ENCODE results near the gene URB1.
"Not testable (repeated sequence)": the region's sequence is repeated elsewhere in the genome, so short reads cannot be mapped to it uniquely, and the experiment has no call there.

Gene URB1

DNA sequence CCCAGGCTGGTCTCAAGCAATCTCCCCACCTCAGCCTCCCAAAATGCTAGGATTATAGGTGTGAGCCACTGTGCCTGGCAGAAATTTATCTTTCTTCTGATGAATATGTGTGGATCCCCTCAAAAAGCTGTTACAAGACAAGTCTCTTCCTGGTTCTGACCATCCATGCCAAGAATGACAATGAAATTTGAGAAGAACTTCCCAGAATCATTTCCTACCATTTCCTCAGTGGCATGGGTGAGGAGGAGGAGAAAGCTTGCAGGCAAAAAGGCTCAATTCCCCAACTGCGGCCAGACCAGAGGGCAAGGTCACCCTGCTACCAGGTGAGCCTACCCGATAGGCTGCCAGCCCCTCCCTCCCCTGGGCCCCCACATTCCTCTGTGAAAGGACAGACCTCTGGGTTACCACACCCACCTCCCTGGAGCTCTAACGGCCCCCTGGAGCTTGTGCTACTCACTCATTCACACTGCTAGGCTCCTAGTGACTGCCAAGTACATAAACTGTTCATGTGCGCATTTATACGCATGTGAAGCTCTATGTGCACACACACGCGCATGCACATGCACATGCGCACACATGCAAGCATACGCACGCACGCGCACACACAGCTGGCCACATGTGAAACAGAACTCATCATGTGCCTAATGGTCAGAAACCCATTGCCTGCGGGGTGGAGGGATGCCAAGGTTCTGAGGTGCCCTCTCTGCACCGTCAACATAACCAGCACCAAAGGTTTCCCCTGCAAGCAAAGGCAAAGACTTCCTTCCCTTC lies 77.1 kb downstream of the URB1 start:
- no peak for DNase-seq

DNA sequence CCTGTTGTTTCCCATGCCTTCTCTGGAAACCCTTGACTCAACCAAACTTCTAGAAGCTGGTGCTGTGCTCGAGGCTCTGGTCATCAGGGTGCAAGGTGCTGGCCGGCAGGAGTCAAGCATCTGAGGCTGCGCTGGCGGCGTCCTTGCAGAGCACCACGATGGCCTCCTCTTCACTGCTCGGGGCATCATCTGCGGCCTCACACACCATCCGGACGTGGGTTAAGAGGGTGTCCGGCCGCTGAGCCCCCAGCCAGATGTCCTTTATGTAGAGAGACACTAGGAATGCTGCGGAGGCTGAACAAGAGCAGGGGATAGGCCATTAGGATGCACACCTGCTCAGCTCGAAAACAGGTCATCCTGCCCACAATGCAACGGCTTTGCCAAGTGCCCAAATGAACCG lies 78.0 kb downstream of the URB1 start:
- no peak for DNase-seq

DNA sequence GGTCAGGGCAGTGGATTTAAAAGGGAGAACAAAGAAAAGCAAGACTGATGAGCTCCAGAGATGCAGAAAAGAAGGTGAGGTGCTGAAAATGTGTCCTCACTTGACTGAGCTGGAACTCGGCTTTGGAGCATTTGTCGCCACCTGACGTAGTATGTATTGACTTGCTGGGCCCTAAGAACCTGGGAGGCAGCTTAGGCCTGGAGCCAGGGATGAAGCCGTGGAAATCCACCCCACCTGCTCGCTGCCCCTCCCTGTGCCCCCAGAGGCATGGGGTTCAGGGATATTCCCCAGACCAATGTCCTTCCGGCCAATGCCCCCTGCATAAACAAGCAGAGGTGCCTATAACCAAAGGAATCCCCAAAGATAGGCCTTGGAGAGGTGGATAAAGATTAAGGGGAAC lies 79.8 kb downstream of the URB1 start:
- no peak for DNase-seq

DNA sequence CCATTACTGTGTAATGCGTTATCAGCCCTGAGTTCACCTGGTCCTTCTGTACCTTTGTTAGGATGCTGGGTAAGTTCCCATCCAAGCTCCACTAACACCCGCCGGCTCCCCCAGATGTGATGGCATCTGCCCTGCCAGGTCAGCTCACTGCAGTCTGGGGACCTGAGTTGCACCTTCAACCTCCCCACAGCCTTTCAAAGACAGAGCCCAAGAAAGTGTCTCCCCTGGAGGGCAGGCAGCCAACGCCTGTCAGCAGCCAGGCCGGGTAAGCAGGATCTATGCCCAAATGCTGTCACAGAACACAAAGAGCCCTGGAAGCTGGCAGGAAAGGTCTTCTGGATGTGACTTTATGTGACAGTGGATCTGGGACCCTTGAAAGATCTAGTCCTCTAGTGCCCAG lies 80.5 kb downstream of the URB1 start:
- no peak for DNase-seq

DNA sequence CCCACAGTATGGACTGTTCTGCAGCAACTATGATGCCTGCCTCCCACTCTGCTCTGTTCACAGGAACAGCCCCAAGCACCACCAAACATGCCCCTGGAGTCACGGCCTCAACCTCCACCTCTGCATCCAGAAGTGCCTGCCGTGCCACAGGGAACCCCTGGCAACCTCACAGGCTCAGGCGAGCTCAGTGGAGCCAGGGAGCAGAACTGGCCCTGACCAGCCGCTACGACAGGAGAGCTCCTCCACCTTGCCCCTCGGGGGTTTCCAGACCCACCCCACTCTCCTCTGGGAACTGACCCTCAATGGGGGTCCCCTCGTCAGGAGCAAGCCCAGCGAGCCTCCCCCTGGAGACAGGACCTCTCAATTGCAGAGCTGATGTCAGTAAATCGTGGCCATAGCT lies 81.2 kb downstream of the URB1 start:
- DNase-seq, result no peak

DNA sequence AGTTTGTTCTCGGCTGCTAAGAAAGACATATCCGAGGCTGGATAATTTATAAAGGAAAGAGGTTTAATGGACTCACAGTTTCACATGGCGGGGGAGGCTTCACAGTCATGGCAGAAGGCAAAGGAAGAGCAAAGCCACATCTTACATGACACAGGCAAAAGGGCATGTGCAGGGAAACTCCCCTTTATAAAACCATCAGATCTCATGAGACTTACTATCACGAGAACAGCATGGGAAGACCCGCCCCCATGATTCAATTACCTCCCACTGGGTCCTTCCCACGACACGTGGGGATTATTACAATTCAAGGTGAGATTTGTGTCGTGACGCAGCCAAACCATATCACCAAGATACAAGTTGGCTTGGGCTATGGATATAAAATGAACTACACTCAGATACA lies 81.8 kb downstream of the URB1 start:
- not testable (repeated sequence) for DNase-seq

DNA sequence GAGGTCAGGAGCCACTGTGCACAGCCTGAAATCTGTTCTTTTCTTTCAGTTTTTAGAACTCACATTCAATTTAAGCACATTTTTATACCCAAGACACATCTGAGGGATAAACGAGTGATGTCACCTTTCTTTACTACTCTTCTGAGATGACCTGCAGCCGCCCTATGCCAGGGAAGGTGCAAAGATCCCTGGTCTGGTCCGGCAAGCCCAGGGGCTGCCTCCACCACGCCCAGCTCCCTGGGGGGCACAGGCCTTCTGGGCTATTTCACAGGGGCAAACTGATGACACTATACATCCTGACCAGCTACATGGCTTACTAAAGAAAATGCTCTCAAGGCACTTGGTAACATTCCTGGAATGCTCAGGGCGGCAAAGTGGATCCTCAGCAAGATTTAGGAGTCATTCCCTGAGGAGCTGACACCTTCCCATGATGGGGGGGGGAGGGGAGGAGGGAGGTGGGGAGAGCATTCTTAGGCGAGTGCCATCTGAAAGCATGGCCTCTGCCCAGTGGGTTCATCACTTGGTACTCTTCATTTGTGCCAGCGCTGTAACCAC lies 82.8 kb downstream of the URB1 start:
- no peak for DNase-seq

DNA sequence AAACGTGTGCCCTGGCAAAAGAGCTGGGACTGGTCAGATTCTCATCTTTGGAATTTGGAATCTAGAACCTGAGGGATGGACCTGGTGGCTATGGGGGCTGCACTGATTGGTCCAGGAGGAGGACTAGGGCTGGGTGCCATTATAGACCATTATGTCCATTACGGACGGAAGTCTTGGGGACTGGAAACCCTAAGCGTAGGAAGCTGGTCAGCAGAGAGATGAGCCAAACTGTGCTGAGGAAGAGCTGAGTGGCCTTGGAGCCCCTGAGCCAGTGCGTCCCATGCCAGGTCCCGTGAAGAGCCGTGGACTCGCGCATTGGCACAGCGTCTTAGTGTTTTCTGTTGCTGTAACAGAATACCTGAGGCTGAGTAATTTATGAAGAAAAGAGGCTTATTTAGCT lies 84.1 kb downstream of the URB1 start:
- no peak for DNase-seq

DNA sequence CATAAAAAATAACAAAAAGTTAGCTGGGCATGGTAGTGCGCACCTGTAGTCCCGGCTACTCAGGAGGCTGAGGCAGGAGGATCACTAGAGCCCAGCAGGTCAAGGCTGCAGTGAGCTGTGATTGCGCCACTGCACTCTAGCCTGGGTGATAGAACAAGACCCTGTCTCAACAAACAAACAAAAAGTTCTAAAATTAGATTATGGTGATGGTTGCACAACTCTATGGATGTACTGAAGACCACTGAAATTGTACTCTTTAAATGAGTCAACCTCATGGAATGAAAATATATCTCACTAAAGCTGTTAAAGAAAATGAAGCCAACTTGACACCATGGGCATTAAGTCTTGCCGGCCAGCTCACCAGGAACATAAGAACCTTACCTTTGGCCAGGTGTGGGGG lies 85.1 kb downstream of the URB1 start:
- no peak for DNase-seq

DNA sequence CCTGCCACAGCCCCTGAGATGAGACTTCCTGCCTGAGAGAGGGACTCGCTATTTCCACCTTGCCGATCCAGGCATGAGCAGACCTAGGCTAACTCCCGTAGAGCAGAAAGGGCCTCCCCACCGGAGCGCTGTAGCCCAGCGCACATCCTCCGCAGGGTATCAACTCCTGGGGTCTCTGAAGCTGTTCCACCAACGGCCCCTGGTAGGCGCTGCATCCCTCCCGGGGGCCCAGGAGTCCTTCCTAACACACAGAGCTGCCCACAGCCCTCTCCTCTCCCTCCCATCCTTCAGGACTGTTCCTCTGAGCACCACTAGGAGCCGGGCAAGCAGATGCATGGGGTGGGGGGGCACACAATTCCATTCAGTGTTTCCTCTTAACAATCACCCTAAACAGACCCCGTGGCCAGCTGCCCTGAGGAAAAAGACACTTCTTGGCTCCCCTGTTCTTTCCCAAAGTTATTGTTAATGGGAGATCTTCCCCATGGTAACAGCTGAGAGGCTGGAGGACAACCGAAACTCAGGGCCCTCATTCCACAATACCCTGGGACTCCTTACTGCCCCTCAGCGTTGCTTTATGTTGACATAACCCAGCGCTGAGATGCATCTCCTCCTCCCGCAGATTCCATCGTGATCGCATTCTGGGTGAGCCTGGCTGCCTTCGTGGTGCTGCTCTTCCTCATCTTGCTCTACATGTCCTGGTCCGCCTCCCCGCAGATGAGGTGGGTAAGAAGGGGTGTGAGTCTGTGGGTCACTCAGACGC lies 86.6 kb downstream of the URB1 start:
- no peak for DNase-seq

DNA sequence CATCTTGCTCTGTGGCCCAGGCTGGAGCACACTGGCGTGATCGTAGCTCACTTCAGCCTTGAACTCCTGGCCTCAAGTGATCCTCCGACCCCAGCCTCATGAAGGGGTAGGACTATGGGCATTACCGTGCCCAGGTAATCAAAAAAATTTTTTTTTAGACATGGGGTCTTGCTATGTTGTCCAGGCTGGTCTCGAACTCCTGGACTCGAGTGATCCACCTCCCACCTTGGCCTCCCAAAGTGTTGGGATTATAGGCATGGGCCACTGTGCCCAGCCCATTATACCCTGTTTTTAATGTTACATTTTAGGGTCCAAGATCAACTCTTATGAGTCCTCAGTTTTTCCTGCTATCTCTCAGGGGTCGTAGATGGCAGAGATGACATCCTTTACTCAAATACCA lies 87.8 kb downstream of the URB1 start:
- DNase-seq, result no peak

DNA sequence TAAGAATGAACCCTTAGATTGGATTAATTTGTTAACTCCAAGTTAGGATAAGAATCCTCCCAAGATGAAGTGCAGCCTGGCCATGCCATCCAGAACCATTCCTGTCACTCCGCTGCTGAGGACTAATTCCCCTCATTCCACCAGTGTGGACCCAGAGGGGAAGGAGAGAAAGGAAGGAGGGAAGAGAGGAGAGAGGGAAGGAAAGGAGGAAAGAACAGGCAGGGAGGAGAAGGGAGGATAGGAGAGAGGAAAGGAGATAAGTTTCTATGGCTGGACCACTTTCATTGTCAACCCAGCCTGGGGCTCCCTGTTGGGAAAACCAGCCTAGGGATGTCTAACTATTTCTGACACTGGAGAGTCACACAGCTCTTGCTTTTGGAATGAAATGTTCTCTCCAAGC lies 89.4 kb downstream of the URB1 start:
- DNase-seq, result no peak

DNA sequence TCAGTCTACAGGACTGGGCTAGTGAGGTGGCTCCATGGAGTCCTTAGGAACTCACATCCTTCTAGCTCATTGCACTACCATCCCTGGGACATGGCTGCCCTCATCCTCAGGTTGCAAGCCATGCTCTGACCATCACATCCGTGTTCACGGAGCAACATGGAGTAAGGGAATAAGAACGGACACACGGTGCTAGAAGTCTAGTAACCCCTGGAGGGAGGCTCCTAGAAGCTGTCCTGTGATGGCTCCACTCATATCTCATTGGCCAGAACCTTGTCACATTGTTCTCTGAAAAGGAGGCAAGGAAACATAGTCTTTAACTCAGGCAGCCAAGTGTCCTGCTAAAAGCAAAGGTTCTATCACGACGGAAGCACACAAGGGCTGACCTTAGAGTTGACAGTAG lies 90.3 kb downstream of the URB1 start:
- no peak for DNase-seq

DNA sequence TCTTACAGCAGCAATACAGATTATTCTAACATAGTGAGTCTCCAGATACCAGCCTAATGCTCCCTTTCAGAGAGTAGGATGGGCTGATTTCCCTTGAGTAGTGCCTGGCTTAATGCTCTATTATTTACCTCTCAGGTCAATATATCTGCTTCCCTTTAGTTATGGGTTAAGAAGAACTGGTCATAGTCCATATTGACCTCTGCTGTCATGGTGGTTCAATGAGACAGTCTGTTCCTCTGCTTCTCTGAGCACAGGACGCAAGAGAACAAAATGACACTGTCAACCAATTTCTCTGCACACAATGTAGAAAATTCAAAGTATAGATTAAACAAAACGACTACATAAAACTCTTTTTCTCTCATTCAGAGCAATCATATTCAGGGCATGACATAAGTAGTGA lies 91.2 kb downstream of the URB1 start:
- no peak for DNase-seq

DNA sequence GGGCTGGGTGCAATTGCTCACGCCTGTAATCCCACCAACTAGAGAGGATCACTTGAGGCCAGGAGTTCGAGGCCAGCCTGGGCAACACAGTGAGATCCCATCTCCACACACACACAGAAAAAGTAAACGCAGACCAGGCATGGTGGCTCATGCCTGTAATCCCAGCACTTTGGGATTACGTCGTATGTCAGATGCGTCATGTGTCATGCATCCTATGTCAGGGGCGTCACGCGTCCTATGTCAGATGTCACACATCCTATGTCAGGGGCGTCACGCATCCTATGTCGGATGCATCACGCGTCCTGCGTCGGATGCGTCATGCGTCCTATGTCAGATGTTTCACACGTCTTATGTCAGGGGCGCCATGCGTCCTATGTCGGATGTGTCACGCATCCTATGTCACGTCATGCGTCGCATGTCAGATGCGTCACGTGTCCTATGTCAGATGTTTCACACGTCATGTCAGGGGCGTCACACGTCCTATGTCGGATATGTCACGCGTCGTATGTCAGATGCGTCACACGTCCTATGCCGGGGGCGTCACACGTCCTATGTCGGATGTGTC lies 92.6 kb downstream of the URB1 start:
- DNase-seq, result no peak

DNA sequence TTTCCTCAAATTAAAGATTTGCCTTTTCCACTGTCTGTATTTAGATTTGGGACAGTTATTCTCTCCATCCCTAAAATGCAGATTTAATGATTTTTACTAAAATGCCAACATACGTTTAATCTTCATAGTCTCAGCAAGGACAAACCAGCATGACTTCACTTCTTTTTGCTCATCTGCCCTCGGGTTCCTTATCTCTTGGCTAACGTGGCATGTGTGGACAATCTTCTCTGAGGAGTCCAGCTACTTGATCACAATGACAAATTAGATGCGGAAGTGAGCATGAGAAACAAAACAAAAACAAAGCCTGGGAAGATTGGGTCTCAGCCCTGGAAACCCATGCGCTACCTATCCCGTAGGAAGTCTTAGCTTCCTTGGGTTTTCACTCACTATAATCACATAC lies 93.1 kb downstream of the URB1 start:
- DNase-seq, result no peak

DNA sequence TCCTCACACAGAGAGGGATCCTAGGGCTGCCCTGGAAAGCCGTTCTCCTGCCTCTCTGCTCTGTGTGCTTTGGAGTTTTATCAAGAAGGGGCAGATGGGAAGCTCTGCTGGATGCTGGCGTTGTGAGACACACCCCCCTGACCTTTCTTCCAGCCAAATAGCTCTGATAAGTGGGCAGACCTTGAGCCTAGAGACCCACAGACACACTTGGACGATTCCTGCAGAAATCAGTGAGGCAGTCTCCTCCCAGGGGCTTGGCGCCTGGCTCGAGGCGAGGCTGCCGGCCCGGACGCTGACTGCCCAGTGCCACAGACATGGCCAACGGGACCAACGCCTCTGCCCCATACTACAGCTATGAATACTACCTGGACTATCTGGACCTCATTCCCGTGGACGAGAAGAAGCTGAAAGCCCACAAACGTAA lies 94.1 kb downstream of the URB1 start, which contains the start of gene MRAP:
Gene MRAP, plus strand, starts transcription at position 198 of the 424 bp plus-strand sequence. Its CDS starts 117 bp downstream, at position 315.
- no peak for DNase-seq

DNA sequence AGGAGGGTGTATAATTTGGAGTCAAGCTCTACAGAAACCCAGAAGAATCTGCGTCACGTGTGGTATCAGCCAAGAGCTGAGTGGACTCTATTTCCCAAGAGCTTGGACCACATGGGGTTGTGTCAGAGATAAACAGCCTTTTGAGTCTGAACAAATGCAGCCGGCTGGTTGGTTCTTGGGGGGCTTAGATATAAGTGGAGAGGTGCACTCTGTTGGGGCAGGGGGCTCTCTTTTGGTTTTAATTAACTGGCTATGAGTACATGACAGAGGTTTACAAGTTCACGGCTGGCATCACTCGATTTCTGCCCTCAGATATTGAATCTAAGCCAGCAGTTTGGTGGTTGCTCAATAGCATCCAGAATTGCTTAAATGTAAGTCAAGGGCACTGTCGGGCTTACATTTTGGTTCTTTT lies 94.7 kb downstream of the URB1 start:
- no peak for DNase-seq

DNA sequence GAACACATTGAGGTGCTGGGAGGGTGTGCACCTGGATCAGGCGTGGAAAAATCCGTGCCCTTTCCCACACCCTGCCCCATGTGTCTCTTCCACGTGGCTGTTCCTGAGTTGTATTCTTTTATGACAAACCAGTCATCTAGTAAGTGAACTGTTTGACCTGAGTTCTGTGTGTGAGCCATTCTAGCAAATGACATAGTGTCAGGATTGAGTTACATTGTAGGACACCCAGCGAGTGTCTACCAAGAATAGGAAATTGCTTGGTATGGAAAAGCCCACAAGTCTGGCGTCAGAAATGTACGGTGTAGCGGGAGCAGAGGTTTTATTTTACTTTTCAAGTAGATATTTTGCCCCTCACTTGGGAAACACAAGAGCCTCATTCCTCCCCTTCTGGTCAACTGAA lies 95.4 kb downstream of the URB1 start:
- DNase-seq, result no peak

DNA sequence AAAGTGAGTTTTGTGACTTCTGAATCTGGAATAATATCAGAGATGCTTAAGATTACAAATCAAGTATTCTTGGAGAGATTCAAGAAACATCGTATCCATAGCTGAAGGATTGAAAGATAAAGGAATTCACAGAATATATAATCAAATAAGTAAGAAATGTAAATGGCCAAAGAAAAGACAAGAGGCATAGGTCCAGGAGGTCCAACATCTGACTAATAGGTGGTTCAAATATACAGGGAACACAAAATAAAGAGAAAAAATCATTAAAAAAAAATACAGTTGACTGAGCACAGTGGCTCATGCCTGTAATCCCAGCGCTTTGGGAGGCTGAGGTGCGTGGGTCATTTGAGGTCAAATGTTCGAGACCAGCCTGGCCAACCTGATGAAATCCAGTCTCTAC lies 107.3 kb downstream of the URB1 start:
- no peak for DNase-seq

DNA sequence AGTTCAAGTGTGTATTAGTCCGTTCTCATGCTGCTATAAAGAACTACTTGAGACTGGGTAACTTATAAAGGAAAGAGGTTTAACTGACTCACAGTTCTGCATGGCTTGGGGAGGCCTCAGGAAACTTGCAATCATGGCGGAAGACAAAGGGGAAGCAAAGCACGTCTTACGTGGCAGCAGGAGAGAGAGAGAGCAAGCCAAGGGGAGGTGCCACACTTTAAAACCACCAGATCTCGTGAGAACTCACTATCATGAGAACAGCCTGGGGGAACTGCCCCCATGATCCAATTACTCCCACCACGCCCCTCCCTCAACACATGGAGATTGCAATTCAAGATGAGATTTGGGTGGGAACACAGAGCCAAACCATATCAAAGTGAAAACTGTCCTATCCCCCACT lies 109.8 kb downstream of the URB1 start:
- no peak for DNase-seq

DNA sequence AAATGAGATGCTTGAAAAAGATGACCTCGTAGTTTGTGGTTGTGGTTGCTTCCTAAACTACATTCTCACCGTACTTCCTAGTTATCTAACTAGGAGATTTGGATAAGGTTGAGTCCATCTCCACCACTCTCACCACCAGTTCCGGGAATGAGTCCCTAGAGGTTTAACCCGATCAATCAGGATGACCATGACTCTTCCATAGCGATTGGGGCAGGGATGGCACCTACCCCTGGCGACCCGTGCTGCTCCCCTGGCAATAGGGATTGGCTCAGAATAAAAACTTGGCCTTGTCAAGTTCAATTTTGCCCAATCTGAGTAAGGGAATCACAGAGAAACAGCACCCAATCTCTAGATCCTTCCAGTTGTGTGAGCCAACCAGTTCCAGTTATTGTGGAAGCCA lies 111.3 kb downstream of the URB1 start:
- DNase-seq, result no peak

DNA sequence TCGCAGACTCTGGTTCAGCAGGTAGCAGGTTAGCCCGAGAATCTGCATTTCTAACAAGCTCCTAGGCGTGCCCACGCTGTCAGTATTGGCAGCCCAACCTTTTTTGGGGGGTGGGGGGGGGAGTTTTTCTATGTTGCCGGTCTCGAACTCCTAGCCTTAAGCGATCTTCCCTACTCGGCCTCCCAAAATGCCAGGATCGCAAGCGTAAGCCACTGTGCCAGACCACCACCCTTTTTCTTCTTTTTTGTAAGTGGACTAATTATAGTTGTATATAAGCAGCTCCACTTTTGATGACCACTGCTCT lies 113.5 kb downstream of the URB1 start:
- DNase-seq, result no peak
